HG03520 (cell line): ENCODE data around the gene SEMA4G.
"Not testable (repeated sequence)": the region's sequence is repeated elsewhere in the genome, so short reads cannot be mapped to it uniquely, and the experiment has no call there.

Experiments used
- ATAC-seq: cut with Tn5 transposase; IDR thresholded peaks from one replicate; pipeline ENCODE4 v1.9.1; 2021; ENCODE audit warnings: mild to moderate bottlenecking, moderate library complexity; ENCODE audit not compliant: unreplicated experiment

SEMA4G gene

GRCh38 chr10:100970914-100971811 lies 1.9 kb downstream of the SEMA4G start:
- ATAC-seq, result no peak

GRCh38 chr10:100972115-100972903 lies 3.0 kb downstream of the SEMA4G start:
- ATAC-seq, result no peak

GRCh38 chr10:100972904-100973535 lies 3.7 kb downstream of the SEMA4G start:
- ATAC-seq, result no peak

GRCh38 chr10:100975397-100975796 lies 6.1 kb downstream of the SEMA4G start:
- not testable (repeated sequence) for ATAC-seq

- ATAC-seq, result no peak
Measured at GRCh38 chr10:100976906-100977305, 7.6 kb downstream of the SEMA4G start.

- ATAC-seq, result no peak
Measured at GRCh38 chr10:100977436-100977835, 8.1 kb downstream of the SEMA4G start.

GRCh38 chr10:100978121-100978900 lies 9.0 kb downstream of the SEMA4G start:
- ATAC-seq, result no peak

DNA sequence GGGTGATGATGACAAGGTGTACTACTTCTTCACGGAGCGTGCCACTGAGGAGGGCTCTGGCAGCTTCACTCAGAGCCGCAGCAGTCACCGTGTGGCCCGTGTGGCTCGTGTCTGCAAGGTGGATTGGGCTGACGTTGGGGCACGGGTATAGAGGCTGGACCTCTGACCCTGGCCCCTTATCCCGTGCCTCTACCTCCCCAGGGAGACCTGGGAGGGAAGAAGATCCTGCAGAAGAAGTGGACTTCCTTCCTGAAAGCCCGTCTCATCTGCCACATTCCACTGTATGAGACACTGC lies 9.5 kb downstream of the SEMA4G start:
- ATAC-seq, result no peak

DNA sequence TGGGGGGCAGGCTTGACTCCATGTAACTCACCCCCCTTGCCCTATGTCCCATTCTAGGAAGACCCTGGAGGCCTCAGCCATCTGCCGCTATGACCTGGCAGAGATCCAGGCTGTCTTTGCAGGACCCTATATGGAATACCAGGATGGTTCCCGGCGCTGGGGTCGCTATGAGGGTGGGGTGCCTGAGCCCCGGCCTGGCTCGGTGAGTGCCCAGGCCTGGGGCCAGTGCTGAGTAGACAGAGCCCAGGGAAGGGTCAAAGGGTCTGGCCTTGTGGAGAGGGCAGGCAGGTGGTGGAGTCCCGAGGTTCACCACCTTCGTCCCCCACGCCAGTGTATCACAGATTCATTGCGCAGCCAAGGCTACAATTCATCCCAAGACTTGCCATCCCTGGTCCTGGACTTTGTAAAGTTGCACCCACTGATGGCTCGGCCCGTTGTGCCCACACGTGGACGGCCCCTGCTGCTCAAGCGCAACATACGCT lies 10.5 kb downstream of the SEMA4G start:
- no peak for ATAC-seq

- ATAC-seq, result no peak
Measured at GRCh38 chr10:100980311-100980710, 11.0 kb downstream of the SEMA4G start.

DNA sequence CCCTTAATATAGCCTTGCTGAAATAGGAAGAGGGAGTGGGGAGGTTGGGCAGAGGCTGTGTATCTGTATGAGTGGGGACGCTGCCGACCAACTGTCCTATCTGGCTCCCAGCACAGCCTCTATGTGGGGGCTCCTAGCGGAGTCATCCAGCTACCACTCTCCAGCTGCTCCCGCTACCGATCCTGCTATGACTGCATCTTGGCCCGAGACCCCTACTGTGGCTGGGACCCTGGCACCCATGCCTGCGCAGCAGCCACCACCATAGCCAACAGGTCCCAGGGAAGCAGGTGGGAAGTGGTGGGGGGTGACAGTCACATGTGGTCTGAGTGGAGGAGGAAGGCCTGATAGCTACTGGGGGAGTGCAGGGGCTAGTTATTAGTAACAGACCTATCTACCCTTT lies 11.4 kb downstream of the SEMA4G start:
- ATAC-seq, result no peak

GRCh38 chr10:100981178-100981772 lies 12.0 kb downstream of the SEMA4G start:
- ATAC-seq, result no peak

- no peak for ATAC-seq
Measured at GRCh38 chr10:100982916-100983830, 13.9 kb downstream of the SEMA4G start.

GRCh38 chr10:100983868-100984671 lies 14.8 kb downstream of the SEMA4G start:
- ATAC-seq, result no peak

DNA sequence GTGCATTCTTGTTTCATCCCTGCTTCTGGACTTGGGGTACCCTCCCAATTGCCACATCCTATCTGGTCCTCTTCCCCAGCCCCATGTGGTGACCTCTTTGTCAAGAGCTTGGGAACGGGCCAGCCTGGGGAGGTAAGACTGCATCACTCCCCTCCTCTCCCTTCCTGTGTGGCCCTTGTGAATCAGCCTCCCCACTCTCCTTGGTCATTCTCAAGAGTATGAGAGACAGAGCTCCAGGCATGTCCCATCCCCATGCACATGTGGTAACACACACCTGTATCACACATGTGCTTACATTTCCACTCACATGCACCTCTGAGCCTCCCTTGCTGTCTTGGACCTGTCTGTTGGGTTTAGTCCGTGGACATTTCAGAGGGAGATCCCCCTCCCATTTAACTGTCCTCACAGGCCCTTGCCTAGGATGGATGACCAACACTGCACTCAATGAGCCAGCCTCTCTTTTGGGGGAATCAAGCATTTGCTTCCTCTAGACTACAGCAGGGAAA lies 15.4 kb downstream of the SEMA4G start:
- ATAC-seq, result no peak

GRCh38 chr10:100985336-100985735 lies 16.0 kb downstream of the SEMA4G start:
- ATAC-seq, result no peak

DNA sequence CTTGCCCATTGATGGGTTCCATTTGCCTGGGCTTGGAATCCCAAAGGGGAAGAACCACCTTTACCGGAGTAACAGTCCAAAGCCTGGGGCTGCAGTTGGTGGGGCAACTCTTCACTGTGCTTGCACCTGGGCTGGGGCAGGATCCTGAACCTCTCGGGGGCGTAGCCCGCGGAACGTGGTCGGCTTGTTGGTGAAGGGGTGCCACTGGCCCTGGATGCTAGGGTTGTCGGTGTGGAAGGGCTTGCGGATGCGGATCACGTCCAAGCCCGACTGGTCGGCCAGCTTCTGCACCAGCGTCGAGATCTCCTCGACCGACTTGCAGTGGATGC lies 17.3 kb downstream of the SEMA4G start:
- ATAC-seq, result no peak

DNA sequence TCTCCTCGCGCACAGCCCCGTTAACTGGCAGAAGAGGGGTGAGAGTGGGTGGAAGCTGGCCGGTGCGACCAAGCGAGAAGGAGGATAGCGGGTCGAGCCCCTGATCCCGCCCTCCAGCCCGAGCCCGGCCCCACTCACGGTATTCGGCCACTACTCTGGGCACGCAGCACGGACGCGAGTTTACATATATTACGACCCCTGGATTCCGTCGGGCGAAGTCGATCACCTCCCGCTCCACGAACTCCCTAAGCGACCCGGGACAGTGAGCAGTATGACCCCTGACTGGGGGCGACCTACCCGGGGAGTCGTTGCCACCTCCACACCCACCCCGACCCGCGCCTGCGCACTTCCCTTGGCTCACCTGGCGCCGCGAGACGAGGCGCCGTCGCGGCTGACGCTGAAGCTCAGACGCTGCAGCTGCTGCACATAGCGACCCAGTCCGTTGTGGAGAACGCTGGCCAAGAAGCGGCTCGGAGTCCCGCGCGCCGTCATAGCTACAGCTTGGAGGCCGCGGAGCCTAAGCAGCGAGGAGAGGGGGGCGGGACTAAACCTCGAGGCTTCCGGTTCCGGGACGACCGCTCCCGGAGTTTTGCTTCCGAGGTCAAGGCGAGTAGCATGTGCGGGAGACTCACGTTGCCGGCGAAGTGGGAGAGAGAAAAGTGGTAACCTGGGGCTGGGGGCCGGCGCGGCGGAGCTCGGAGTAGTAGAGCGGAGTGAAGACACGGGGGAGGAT lies 17.8 kb downstream of the SEMA4G start, which contains the start of the genes MRPL43 and TWNK:
TSS of gene MRPL43 (minus strand) at position 546 of the 733 bp plus-strand sequence. CDS start at position 492, 54 bp downstream.
TSS of gene TWNK (plus strand) at position 592 of the 733 bp plus-strand sequence. CDS start 668 bp downstream, outside the sequence.
- ATAC-seq, result peak; percentile 79
